NOMO-1 treated with DMSO at 0.1 percent for 48 hours (cell line): ENCODE results near the gene MKLN1.

Experiments used
- DNase-seq: peaks from one replicate; lab custom pipeline; 2025; ENCODE audit not compliant: unreplicated experiment; lab: John Stamatoyannopoulos, UW

Gene MKLN1

DNA sequence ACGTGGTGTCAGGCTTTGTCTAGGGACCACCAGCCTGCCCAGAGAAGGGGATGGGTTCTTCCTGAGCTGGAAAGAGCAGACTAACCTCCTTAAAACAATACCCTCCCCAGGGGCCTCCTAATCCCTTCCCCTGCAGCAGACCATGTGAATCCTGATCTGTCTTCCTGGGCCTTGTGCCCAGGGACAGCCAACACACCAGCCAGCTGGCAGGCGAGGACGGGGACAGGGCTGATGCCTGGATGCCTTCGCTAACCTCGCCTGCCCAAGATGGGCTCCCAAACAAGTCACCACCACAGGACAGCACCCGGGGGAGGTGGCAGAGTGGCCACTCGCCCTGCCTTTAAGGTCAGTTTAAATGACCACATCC is 211.1 kb downstream of the MKLN1 start:
- DNase-seq: no peak

DNA sequence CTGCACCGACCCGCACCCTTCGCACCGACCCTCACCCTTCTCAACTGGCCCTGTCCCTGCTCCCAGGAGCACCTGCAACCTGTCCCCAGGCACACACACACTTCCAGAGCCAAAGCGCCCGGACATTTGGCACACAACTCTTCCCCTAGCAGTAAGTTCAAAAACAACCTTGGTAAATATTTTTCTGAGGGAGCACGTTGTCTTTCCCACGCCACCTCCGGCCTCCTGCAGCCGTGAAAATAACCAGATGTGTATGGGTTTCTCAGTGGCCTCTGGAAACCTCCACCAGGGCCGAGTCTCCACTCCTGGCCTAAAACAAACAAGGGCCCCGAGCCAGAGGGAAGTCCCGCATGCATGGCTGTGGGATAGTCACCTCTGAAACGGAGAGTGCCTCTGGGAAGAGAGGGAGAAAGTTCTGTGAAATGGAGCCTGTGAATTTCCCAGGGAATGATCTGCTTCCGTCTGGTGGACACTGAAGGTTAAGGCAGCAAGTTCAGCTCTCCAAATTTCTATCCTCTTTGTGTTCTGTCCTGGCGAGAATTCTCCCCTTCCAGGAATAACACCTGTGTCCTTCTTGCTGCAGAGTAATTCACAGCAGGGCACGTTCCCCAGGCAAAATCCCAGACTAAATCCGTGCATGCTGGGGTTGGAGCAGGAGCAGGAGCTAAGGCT is 213.0 kb downstream of the MKLN1 start:
- no peak for DNase-seq

DNA sequence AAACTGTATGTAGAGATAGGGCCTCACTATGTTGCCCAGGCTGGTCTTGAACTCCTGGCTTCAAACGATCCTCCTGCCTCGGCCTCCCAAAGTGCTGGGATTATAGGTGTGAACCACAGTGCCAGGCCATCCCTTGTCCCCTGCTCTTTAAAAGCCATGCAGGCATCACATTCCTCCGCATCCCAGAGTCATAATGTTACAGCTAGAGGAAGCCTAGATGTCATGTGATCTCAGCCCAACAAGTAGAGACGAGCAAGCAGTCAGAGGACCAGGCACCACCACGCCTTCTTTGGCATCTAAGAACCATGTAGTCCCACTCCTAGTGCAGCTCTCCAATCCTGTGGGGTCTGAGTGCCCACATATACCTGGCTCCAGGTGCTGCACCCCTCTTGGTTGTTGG is 215.6 kb downstream of the MKLN1 start:
- DNase-seq: no peak

DNA sequence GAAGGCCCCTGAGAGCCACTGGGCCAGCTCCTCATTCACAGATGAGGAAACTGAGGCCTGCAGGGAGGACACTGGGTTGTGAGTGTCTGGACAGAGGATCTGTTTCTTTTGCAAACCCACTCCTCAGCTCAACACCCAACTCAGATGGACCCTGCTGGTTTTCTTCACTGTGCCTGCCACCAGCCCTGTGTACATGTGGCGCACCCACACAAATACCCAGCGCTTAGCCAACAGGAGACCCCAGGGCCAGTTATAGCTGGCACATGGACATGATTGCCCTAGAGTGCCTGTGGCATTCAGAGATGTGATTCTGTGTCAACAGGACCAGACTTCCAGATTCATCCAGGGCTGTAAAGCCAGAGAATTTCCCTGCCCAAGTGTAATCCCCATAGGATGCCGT is 216.3 kb downstream of the MKLN1 start:
- no peak for DNase-seq

DNA sequence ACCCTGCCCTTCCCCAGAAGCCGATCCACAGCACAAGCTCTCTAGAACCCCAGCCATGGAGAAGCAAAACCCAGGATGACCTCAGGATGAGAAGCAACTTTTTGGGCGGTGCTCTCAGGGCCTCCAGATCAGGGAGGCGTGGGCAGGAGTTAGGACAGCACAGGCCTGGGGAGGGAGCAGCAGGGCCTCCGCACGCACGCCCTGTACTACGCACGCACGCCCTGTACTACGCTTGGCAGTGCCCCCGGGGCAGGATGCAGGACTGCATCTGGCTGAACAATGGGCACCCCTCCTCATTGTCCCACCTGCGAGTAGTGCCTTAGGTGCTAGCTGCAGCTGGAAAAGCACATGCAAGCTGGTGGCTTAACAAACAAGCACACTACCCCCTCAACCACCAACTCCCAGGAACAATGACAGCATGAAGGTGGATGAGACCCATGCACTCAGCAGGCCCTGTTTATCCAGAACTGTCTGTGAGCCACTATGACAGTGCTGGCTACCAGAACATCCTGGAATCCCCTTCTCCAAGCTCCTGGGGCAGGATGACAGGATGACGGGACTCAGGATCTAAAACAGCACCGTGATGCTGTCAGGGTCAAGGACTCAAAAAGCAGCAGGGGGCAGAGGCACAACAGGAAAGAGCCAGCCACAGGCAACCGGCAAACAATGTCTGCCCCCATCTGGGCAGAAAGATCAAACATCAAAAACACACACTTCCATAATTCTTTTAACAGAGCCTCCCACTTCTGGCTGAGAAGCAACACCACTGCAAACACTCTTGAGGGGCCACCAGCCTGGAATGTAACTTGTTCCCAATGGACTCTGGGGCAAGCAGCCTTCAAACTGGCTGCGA is 217.0 kb downstream of the MKLN1 start:
- no peak for DNase-seq

DNA sequence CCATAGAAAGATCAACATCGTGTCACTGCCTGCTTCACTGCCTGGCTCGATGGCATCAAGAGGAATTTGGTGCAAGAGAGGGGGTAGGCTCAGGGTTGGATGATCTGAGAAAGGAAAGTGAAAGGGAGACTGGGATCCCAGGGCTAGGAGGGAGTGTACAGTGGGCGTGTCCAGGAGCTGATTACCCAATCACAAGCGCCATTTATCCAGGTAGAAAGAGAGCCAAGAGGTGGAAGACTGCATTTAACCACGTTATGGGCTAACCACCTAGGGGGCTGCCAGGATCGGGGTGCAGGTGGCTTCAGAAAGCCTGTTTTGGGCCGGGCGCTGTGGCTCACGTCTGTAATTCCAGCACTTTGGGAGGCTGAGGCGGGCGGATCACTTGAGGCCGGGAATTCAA is 218.4 kb downstream of the MKLN1 start:
- DNase-seq: no peak
